NCI-H510A (cell line): Measurements from ENCODE around the gene NNAT.
"Not testable (repeated sequence)": the region's sequence is repeated elsewhere in the genome, so short reads cannot be mapped to it uniquely, and the experiment has no call there.

Experiments used
- DNase-seq: peaks from one replicate; lab custom pipeline; 2025; lab: John Stamatoyannopoulos, UW

NNAT gene, protein sequence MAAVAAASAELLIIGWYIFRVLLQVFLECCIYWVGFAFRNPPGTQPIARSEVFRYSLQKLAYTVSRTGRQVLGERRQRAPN

DNA sequence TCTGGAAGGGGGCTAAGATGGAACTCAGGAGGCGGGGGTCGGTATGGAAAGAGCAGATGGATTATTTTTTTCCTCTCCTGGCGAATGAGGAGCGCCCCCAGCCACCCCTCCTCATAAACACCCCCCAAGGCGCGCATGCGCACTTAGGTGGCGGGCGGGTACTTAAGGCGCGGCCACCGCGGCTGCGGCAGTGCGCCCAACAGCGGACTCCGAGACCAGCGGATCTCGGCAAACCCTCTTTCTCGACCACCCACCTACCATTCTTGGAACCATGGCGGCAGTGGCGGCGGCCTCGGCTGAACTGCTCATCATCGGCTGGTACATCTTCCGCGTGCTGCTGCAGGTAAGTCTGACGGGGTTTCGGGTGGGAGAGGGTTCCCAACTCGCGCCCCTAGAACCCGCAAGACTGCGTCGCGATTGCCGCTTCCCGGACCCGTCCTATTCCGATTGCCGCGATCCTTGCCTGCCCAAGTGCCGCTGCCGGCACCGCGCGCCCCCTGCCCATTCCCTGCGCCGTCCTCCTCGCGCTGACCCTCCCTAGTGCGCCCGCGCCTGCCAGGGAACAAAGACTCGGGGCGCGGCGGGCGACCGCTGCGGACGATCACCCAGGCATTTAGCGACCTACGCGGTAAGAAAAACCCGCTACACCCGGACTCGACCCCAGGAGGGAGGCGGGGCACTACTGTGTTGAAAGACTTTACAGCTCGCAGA, at the start of gene NNAT:
Gene NNAT (plus strand): TSS at position 190 of the 711 bp plus-strand sequence. CDS start 82 bp downstream, at position 272.
- peak; percentile 39 for DNase-seq

DNA sequence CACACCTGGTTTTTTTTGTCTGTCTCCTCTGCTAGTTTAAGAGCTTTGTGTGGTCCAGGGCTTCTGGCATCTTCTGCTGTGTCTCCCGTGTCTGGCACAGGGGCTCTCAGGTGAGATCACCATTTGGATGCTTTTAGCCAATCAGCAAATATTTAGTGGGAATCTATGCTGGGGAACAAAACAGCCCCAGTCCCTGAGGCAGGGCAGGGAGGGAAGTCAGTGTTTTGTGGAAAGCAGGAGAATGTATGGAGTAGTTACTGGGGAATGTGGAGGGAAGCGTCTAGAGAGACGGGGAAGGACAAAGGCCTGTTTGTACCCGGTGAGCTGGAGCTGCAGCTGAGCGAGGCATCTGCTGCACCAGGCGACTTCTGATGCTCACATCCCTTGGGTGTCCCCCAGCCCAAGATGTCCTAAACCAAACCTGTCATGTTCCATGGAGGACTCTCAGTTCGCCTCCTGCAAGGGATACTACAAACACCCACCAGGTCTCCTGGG, 49.3 kb upstream of the NNAT start:
- no peak for DNase-seq

DNA sequence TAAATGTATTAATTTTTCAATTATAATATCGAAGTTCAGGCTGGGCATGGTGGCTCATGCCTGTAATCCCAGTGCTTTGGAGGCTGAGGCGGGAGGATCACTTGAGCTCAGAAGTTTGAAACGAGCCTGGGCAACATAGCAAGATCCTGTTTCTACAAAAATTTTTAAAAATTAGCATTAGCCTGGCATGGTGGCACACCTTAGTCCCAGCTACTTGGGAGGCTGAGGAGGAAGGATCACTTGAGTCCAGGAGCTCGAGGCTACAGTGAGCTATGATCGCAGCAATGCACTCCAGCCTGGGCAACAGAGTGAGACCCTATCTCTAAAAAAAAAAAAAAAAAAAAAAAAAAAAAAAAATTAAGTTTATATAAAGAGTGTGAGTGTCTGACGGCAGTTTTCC, 48.6 kb upstream of the NNAT start:
- not testable (repeated sequence) for DNase-seq

DNA sequence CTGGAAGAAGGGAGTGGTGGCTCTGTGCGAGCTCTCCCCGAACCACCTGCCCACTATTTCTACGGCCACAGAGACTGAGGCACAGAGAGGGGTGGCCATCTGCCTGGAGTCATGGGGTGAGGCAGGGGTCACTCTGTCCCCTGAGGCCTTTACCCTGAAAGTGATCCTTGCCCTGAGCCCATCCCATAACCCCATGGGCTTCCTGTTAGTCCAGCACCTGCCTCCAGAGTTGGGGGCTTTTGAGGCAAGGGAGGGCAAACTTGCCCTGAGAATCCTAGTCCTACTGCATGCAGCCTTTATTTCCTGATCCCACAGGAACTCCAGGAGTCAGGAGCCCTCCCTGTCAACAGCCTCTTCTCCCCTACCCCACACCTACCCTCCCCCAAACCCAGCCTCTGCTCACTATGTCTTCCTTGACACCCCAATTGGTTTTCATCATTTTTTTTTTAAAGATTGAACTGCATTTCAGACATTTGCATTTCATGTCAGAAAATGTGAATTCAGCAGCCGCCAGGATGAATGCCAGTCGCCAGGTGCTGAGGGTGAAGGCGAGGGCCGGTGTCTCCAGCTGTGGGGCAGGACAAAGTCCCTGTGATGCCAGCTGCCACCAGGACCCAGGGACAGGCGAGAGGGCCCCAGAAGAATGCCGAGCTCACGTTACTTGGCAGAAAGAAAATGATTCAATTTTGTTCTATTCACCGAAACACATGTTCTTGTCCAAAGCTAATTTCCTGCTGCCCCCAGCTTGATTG, 47.6 kb upstream of the NNAT start:
- no peak for DNase-seq

DNA sequence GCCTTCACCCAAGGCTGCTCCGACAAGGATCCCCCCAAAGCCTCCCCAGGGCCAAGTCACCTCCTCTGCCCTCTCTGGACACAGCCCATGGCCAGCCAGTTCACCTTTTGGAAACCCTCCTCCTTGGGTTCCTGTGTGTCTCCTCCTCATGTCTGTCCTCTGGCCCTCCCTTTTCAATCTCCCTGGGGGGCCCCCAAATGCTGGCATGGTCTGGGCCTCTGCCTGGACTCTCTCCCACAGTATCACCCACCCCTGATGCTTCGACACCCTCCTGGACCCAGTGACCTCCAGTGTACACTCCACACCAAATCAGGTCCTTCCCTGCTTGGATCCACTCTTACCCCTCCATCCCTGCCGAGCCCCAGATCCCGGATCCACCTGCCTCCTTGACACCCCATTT, 46.7 kb upstream of the NNAT start:
- DNase-seq = no peak

DNA sequence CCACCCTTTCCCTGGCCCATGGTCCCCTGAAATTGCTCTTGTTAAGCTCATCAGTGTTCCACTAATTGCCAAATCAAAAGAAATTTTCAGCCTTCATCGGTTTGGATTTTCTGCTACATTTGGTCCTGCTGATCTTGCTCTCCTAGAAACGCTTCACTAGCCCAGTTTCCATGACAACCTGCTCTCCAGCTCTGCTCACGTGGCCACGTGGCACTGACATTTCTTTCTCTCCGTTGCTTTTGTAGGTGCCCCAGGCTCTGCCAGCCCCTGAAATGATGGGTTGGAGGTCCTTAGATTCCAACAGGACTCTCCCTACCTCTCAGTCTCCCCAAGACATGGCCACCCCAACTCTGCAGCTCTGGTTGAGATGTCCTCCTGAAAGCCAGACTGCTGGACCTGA, 45.8 kb upstream of the NNAT start:
- DNase-seq = no peak

DNA sequence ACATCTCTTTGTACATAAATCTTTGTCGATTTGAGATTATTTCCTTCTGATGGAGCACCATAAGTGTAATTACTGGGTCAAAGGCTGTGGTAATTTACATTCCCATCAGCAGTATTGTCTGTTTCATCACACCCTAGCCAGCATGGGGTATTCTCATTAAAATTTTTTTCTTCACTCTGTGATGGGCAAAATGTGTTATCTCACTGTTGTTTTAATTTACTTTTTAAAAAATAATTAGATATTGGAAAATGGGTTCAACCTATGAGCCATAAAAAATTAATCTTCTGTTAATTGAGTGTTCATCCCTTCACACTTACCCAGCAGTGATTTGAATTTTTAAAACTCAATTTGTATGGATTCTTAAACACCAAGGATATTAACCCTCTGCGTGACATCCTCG, 44.0 kb upstream of the NNAT start:
- DNase-seq = no peak

DNA sequence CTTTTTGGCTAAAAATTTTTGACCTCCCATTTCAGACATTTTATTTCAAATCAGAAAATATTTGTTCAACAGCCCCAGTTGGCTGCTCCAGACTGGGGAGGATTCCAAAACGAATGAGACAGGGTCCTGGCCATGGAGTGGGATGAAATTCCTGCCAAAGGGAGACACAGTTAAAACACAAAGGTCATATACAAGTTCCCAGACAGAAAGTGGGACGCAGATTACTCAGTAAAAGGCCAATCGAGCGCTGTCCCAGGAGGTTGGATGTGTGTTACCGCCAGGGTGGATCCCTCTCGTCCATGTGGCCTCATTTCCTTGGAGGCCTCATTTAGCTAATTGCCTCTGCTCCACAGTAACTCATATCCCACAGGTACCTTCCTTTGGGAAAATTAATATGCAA, 41.8 kb upstream of the NNAT start:
- no peak for DNase-seq

DNA sequence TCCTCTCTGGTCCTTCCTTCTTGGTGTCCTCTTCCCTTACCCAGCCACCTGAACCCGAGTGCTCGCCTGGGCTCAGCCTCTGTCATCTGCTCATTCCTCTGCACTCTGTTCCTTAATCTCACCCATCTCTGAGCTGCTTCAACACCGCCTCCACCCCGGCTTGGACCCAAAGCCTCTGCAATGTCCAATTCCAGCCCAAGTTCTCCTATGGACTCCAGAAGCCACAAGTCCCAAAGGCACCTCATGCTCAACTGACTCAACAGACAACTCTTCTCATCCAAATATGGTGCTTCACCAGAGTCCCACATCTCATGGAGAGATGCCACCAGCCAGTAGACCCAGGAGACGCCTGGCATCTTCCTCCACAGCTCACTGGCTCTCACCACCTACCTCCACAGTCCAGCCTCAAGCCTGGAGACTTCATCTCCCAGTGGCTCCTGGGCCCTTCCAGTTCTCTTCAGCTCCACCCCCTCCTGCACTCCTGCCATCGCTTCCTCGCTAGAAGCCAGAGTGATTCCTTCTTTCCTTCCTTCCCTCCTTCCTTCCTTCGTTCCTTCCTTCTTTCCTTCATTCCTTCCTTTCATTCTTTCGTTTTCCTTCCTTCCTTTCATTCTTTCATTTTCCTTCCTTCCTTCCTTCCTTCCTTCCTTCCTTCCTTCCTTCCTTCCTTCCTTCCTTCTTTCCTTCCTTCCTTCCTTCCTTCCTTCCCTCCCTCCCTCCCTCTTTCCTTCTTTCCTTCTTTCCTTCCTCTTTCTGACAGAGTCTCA, 40.9 kb upstream of the NNAT start:
- no peak for DNase-seq

DNA sequence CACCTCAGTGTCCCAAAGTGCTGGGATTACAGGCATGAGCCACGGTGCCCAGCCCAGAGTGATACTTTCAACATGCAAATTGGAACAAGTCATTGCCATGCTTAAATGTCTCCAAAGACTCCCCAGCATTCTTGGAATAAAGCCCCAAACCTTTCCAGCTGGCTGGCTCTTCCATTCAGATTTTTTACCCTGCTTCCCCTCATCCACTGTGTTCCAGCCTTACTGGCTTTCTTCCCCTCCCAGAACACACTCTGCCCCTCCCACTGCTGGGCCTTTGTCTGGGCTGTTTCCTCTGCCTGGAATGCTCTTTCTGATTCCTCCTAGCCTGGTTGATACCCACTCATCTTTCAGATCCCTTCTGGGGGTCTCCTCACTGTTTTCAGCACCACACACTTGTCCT, 40.1 kb upstream of the NNAT start:
- DNase-seq = no peak

DNA sequence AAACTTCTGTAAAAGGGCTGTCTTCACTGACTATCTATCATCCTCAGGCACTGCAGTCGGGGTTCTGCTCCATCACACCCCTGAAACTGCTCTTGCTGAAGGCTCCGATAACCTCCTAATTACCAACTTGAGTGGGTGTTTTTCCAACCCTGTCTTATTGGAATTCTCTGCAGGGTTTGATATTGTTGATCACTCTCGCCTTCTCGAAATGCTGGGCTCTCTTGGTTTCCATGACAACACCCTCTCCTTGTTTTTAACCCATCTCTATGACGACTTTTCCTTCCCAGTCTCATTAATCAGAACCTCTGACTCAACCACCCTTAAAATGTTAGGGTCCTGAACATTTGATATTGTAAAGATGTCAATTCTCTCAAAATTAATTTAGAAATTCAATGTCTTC, 39.4 kb upstream of the NNAT start:
- DNase-seq = no peak

DNA sequence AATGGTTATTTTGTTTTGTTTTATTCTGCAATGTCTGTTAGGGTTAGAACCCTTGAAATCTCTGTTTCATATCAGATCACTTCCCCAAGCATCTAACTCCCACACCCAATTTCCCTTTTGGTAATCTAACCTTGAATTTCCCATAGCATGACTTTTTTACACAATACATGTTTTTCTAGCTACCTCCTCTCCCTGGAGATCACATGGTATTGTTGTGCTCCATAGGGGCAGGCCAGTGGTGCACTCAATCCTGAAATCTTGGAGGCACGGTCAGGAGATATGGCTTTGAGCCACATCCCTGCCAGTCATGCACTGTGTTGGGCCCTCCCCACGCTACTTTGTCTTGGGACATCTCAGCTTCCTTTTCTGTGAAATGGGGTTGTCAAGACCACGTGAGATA, 36.7 kb upstream of the NNAT start:
- DNase-seq = no peak

DNA sequence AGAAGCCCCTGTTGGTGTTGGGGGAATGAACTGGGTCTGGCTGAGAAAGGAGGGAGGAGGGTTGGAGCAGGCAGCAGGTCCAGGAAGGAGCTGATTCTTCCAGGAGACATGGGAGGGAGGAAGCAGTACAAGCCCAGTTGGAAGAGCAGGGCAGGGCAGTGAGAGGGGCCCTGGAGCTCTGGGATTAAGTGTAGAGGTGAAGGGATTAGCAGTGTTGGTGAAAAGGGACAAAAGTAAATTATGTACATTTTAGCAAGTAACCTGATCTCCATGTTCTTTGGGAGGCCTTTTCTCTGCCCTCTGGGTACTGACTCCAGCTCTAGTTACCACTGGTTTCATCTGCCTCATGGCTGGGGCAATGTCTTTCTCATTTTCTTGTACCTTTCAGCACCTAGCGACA, 34.8 kb upstream of the NNAT start:
- not testable (repeated sequence) for DNase-seq

DNA sequence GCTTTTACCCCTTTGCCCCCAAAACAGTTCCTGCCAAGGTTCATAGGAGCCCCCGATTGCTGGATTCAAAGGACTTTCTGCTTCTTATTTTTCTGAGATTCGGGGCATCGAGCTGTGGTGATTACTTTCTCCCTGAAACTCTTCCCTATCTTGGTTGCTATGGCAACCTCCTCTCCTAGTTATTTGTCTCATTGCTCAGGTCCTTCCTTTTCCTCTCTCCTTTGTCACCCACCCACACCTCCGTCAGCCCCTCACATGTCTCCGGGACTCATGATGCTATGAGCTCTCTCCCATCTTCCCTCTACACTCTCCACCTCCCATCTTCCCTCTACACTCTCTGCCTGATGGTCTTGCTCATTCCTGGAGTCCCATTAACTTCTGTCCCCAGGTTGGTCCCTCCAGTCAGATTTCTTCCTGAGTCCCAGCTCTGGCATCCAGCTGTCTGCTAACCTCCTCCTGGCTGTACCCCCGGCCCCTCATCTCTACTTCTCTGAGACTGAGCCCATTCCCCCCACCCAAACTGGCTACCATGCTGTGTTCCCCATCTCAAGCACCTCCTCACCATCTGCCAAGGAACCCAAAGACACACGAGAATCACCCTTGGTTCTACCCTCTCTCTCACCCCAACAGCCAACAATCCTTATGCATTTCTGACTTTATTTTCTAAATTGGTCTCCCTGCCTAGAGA, 30.2 kb upstream of the NNAT start:
- DNase-seq = no peak

DNA sequence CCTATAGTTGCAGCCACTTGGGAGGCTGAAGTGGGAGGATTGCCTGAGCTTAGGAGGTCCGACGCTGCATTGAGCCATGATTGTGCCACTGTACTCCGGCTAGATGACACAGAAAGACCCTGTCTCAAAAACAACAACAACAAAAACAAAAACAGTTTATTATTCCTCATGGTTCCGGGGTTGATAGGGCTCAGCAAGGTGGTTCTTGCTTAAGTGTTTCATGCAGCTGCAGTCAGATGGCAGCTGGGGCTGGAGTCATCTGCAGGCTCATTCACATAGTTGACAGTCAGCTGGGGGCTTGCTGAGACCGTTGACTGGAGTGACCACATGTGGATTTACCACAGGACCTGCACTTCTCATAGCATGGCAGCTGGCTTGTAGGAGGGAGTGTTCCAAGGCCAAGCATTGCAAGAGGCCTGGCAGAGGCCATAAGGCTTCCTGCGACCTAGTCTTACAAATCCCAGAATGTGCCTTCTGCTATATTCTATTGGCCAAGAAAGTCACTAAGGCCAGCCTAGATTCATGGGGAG, 28.9 kb upstream of the NNAT start:
- DNase-seq = no peak

DNA sequence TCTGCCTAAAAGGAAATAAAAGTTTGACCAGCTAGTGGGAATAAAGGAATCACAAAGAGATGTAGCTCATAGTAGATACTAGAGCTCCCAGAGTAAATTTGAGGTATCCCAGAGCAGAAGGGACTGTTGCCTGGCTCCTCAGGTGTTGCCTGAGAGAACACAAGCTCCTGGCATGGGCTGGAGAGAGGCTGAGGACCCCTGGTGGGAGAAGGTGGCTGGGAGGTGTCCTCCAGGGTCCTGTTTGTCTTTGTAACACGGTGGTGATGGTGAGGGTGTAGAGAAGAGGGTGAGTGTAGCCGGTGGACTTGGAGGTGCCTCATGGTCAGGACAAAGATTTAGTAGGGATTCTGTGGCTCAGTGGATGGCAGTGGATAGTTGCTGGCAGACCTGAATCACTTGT, 28.1 kb upstream of the NNAT start:
- no peak for DNase-seq

DNA sequence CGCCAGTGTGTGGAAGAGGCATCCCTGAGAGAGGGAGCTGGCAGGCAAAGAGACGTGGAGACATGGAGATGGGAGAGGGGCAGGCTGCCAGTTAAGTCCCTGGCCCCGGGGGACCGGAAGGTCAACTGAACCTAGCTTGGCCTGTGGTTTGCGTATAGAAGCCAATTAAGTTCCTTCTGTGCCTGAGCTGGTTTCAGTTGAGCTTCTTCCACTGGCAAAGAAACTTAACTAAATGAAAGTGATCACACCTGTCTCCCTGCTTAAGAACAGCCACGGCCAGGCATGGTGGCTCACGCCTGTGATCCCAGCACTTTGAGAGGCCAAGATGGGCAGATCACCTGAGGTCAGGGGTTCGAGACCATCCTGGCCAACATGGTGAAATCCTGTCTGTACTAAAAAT, 26.7 kb upstream of the NNAT start:
- DNase-seq = no peak

DNA sequence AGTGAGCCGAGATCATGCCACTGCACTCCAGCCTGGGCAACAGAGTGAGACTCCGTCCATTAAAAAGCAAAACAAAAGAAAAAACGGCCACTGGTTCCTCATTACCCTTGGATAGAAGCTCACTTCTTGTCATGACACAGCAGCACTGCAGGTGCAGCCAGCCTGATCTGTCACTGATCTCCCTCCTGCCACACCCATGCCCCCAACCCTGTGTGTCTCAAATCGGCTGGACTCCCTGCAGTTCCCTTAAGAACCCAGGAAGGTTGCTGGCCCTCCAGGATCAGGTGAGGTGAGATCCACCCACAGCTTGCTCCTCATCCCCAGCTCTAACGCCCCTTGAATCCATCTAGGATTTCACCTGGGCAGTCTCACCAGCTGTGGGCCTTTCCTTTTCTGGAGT, 26.3 kb upstream of the NNAT start:
- DNase-seq = no peak

DNA sequence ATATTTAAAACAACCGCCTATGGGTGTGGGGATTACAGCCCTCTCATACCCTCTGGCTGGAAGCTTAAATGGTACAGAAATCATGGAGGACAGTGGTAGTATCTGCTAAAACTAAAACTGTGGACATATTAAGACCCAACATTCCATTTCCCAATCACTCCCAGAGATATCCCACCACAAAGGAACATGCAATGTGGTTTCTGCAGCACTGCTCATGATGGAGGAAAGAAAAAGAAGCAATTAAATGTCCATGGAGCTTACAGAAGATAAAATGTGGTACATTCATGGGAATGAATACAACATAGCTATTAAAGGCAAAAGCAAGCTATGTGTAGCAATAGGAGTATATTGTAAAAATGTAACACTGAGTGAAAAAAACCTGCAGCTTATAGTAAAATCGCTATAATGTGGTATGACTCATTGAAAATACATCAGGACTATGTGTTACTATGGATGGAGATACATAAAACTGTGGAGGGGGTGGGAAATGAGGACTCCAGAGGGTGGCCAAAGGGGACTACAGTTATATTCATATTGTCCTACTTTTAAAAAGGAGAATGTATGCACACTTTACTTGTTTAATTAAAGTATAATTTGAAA, 22.9 kb upstream of the NNAT start:
- no peak for DNase-seq

DNA sequence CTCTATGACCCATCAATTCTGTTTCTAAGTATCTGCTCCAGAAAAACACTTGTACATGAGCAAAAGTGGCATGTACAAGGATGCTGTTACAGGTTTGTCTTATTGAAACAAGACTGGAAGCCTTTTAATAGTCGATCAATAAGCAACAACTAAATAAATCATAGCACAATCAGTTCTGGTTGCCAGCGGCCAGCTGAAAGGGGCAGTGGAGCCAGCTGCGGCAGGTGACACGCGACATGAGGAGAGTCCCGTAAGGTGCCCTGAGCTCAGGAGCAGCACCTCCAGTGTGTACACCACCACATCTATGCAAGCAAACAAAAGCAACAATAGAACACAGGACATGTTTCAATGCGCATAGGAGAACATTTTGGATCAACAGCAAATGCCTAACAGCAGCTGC, 20.7 kb upstream of the NNAT start:
- peak; percentile 56 for DNase-seq

DNA sequence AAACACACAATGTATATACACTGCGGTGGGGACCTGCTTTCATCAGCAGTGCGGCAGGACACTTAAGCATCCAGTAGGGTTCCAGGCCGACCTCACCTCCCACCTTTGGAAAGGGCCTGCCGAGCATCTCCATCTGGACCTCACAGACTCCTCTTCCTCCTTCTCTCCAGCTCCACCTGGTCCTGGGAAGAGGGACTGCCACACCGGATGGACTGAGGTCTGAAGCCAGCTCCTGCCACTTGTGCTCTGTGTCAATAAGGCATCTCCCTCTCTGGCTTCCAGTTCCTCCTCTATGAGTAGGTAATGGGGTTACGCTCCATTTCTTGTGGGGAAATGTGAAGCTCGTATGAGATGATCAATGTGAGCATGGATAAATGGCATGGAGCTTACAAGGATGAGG, 19.1 kb upstream of the NNAT start:
- peak; percentile 87 for DNase-seq
